ENCODE measurements around the gene CALML5.

The CALML5 gene

GRCh38 chr10:5499493-5500140, at the start of gene CALML5:
TSS of gene CALML5 (minus strand) at chr10:5499570. CDS start at chr10:5499438, 132 bp downstream.
- no peak for DNase-seq

- no peak for DNase-seq
These were observed 48.7 kb upstream of the CALML5 start for GRCh38 chr10:5547931-5548660.

GRCh38 chr10:5547681-5547930, 48.2 kb upstream of the CALML5 start:
- DNase-seq, result no peak

- no peak for DNase-seq
These were observed 47.7 kb upstream of the CALML5 start for GRCh38 chr10:5546891-5547680.

GRCh38 chr10:5545778-5546710, 46.7 kb upstream of the CALML5 start:
- no peak for DNase-seq

- DNase-seq, result no peak
These were observed 46.0 kb upstream of the CALML5 start for GRCh38 chr10:5545426-5545777.

- no peak for DNase-seq
These were observed 45.6 kb upstream of the CALML5 start for GRCh38 chr10:5545011-5545410.

- DNase-seq, result no peak
These were observed 44.9 kb upstream of the CALML5 start for GRCh38 chr10:5544216-5544805.

GRCh38 chr10:5543623-5544022, 44.3 kb upstream of the CALML5 start:
- DNase-seq, result no peak

- no peak for DNase-seq
These were observed 42.7 kb upstream of the CALML5 start for GRCh38 chr10:5542100-5542499.

- DNase-seq, result no peak
These were observed 41.5 kb upstream of the CALML5 start for GRCh38 chr10:5540891-5541290.

- no peak for DNase-seq
These were observed 40.7 kb upstream of the CALML5 start for GRCh38 chr10:5540080-5540479.

- DNase-seq, result no peak
These were observed 39.7 kb upstream of the CALML5 start for GRCh38 chr10:5538892-5539651.

GRCh38 chr10:5538446-5538845, 39.1 kb upstream of the CALML5 start:
- DNase-seq, result no peak

GRCh38 chr10:5537684-5538083, 38.3 kb upstream of the CALML5 start:
- no peak for DNase-seq

GRCh38 chr10:5536486-5537081, 37.2 kb upstream of the CALML5 start:
- DNase-seq, result no peak

- no peak for DNase-seq
These were observed 35.8 kb upstream of the CALML5 start for GRCh38 chr10:5534880-5535856.

GRCh38 chr10:5534051-5534821, 34.9 kb upstream of the CALML5 start:
- no peak for DNase-seq

GRCh38 chr10:5533098-5533731, 33.8 kb upstream of the CALML5 start:
- DNase-seq, result no peak
